NCI-H524 (cell line): ENCODE results near the gene TEP1.

ENCODE experiments used
- DNase-seq, 2 experiments: peaks; one replicate each; lab custom pipeline; 2025; lab: John Stamatoyannopoulos, UW

TEP1 gene

DNA sequence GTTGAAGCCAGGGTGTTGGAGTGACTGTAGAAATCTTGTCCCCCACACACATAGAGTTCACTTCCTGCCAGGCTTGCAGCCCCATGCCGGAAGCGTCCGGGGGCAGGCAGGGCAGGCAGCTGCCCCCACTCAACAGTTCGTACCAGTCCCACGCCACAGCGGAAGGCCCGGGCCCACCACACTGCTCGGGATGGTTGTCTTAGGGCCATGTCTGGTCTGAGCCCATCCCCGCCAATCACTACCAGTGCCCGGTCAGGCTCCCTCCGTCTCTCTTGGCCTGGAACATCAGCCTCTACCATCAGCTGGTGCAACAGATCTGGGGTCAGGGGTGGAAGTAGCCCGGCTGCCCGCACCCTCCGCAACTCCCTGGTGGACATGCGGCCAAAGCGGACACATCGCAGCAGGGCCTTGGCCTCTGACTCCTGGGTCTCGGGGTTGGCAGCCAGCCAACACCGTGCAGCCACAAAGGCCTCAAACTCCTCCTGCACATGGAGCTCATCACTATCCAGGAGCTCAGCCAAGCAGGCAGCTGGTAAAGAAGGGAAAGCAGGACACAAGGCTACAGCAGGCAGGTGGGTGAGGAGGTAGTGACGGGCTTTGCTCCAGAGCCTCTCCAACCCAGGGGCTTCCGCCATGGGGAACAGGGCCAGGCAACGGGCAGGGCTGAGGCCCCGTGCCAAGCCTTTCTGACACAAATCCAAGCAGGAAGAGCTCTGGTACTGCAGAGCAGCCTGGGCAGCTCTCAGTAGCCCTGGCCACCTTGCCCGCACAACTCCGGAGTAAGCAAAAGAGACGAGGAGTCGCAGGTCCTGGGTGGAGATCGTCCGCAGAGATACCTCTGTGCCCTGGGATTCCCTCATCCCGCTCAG lies 16.7 kb upstream of the TEP1 start:
- DNase-seq = no peak

DNA sequence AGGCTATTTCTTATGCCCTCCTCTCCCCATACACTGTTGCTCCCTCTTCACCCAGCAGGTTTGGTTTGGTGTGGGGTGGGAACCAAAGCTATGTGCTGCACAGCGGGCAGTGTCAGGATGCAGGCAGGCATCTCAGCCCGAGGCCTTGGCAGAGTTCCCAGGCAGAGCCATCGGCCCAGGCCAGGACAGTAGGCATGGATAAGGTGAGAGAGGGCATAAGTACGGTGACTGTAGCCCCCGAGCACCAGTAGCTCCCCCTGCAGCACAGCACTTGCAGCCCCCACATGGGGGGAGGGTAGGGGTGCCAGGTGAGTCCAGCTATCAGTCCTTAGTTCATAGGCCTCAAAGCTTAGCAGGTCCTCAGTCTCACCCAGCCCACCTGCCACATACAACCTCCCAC lies 15.5 kb upstream of the TEP1 start:
- no peak for DNase-seq

DNA sequence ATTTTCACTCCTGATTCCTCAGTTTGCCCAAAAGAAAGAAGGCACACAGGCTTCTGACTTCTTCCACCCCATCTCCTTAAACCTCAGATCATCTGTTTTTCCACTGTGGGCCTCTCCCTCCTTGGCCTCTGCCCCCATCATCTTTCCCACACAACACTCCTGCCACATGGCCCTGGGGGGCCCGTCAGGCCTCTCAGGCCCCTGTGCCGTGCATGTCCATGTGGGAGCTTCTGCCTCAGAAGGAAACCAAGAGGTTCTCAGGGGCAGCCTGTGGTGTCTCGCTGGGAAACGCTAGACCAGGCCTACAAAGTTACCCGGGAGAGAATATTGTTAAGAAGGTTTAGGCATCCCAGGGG lies 14.7 kb upstream of the TEP1 start:
- DNase-seq = no peak

- no peak for DNase-seq
Observed at GRCh38 chr14:20427231-20428009, 14.1 kb upstream of the TEP1 start.

DNA sequence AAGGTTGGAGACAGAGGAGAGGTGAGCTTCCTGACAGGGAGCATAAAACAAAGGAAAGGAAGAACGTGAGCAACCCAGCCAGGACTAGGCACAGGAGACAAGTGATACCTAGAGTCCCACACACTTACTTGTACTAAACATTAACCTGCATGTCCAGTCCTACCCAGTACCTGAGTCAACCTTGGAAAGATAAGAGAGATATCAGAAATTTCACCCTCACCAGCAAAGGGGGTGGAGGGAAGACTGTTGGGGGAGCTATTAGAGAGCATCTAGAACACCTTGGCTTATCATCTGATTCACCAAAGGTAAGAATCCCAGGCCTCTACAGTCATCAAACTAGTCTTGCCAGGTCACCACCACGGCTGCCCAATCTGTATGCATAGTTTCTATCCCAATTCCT lies 11.6 kb upstream of the TEP1 start:
- DNase-seq = no peak

DNA sequence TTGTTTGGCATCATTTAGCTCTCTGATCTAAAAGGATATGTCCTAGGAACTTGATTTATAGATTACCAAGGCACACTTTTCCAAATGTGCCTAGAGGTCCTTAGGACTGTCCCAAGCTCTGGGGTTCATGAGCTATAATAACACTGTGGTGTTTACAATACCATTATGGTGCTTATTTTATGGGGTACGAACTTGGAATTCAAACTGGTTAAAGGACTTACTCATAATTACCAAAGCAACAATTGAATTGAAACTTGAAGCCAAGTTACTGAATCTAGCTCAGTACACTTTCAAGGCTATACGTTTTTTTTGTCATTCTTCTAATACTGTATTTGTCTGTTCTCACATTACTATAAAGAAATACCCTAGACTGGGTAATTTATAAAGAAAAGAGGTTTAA lies 9.6 kb upstream of the TEP1 start:
- DNase-seq = no peak

DNA sequence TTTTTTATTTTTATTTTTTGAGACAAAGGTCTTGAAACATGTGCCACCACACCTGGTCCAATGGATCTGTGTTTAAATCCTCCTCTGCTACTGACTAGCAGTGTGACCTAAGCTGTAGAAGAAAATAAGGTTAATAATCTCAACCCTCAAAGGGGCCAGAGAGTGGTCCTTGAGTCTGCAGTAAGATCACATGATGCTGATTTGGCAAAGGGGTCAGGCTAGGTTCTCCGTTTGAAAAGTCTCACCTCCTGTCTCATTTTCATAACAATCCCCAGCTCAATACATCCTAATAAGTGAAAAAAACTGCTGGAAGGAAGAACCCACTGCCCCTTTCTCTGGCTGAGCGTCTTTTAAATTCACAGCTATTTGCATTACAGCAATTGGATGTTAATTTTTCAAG lies 8.0 kb upstream of the TEP1 start:
- DNase-seq = no peak

GRCh38 chr14:20419419-20419818 lies 6.1 kb upstream of the TEP1 start:
- DNase-seq = no peak

DNA sequence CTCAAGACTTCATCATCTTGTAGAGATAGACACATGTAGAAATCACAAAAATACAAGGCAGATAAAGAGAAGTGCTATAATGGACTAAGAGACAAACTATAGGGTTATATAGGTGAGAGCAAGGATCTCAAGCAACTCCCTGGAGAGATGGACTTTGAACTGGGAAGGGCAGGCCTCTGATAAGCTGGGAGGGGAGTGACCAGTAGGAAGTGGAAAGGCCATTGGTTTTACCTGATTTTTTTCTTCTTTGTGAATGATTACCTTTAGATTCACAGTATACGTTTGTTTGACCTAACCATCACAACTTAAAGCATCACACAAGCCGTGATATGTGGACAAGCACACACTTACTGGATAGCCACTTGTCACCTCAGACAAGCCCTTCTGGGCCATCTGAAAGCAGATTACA lies 5.2 kb upstream of the TEP1 start:
- no peak for DNase-seq

DNA sequence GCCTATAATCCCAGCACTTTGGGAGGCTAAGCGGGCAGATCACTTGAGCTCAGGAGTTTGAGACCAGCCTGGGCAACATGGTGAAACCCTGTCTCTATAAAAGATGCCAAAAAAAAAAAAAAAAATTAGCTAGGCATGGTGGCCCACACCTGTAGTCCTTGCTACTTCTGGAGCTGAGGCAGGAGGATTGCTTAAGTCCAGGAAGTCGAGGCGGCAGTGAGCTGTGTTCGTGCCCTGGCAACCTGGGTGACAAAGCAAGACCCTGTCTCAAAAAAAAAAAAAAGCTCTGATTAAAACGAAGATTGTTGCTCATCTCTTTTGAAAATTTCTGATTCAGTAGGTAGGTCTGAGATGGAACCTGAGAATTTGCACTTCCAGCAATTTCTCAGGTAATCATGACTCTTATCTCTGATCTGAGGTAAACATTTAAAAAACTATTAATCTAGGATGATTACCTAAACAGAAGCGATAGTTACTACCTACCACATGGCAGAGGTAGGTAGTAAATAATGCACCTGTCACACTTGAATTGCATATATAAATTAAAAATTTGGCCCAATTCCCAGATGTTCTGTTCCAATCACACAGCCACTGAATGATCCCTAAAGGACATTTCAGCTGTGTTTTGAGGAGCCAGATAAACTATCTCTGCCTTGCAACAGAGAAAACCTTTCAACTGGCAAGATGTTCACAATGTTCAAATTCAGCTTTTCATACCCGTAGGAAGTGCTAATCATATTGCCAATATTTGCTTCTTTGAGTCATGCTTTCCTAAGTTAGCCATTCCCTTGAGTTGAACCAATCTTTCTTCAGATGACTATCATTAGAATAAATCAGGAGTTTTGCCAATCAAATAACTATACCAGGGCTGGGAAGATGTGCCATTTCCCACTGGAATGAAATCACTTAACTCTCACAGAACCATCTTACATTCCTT lies 4.2 kb upstream of the TEP1 start:
- DNase-seq = no peak

GRCh38 chr14:20416223-20416622 lies 2.9 kb upstream of the TEP1 start:
- DNase-seq = no peak

DNA sequence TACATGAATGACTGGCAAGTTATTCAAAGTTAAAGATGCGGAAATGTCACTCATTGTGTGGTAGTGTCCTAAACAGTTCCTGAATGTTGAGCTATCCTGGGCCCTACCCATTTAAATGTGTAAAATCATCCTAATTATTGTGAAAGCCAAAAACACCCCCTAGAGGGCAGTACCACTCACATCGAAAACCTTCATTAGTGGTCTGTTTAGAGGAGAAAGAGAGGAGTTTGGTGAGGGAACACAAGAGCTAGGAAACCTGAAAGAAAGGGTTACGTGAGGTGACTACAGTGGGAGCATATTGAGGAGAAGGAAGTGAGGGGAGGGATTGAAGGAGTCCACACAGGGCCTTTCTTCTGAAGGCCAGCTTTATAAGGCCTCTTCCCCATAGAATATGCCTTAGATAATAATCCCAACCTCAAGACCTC lies 2.5 kb upstream of the TEP1 start:
- DNase-seq = peak; percentile 34 to 86

- DNase-seq = peak in 1 of 2 experiments; percentile 50
Observed at GRCh38 chr14:20413744-20414082, 412 bp upstream of the TEP1 start.

DNA sequence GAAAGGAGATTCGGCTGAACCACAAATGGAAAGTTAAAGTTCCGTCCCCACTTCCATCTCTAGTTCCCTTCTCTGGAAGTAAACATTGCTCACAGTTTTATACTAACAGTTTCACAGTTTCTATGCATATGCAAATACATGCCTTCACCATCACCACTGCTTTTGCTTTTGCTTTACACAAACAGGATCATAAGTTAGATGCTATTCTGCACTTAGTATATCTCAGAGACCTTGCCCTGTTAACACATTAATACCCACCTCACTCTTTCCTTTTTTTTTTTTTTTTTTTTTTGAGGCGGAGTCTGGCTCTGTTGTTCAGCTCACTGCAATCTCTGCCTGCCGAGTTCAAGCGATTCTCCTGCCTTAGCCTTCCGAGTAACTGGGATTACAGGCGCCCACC lies 890 bp downstream of the TEP1 start:
- no peak for DNase-seq

DNA sequence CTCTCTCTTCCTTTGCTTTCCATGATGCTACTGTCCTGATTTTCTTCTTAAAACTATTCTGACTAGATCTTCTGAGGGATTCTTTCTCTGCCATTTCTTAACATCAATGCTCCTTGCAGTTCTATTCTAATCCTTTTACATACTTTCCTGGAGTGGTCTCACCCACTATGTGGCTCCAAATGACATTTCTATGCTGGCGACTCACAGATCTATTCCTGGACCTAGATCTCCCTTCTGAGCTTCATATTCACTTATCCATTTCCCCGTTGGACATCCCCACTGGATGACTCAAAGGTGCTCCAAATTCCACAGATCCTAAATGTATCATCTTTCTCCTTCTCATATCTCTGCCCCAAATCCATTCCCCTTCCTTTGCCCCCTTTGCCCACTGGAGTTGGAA lies 4.1 kb downstream of the TEP1 start:
- no peak for DNase-seq

DNA sequence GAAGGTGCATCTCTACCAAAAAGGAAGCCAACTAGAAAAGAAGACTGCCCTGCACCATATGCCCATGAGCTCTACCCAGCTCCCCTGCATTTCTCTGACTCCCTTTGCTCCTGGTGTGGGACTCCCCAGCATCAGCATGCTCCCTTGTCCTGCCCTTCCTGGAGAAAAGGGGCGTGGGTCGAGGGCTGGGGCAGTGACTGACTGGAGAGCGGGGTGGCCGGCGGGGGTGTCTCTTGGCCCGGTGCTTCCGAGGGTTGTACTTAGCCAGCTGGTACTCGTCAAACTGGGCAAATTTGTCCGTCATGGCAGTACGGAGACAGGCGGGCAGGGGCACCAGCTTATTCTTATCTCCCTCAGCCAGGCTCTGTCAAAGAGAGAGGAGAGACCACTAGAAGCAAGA lies 9.8 kb downstream of the TEP1 start:
- no peak for DNase-seq

- DNase-seq = no peak
Observed at GRCh38 chr14:20400965-20401593, 12.2 kb downstream of the TEP1 start.

DNA sequence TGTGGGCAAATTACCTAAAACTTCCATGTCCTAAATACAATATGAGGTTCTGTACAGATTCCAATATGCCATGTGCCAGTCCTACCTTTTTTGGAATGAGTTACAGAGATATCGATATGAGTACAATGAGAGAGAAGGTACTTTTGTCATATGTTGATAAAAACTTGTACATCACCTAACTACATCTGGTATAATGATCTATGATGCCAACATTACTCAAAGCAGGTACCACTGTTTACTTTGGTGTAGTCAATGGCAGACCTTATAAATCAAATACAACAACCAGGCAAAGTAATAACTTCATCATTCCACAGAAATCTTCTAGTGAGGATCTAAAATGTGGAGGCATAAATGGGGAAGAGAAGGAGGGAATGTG lies 12.7 kb downstream of the TEP1 start:
- no peak for DNase-seq

DNA sequence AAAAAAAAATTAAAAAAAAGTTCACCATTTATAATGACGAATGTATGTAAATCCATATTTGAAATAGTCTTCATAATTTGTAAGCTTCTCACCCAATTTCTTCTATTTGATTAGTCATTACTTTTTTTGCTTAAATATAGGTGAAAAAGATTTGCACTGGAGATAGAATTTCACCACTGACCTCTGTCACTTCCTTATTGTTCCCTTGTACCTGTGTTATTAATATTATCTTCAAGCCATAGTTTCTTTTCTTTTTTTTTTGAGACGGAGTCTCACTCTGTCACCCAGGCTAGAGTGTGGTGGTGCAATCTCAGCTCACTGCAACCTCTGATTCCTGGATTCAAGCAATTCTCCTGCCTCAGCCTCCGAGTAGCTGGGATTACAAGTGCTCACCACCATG lies 15.8 kb downstream of the TEP1 start:
- DNase-seq = no peak

GRCh38 chr14:20391505-20391904 lies 21.8 kb downstream of the TEP1 start:
- no peak for DNase-seq

DNA sequence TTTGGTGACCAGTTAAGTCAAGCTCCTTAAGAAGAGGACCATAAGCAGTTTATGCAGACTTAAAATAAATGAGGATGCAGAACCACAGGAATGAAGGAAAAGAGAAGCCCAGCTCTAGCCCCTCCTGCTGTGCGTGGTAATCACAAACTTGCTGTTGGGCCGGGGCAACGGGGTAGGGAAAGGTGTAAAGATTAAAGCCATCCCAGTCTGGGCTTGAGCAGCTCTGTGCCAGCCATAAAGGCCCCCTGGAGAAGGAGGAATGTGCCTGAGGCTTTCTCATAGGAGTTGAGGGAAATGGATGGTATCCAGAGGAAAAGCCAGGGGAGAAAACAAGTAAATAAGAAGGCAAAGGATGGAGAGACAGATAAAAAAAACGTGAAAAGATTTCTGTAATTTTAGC lies 25.1 kb downstream of the TEP1 start:
- no peak for DNase-seq

DNA sequence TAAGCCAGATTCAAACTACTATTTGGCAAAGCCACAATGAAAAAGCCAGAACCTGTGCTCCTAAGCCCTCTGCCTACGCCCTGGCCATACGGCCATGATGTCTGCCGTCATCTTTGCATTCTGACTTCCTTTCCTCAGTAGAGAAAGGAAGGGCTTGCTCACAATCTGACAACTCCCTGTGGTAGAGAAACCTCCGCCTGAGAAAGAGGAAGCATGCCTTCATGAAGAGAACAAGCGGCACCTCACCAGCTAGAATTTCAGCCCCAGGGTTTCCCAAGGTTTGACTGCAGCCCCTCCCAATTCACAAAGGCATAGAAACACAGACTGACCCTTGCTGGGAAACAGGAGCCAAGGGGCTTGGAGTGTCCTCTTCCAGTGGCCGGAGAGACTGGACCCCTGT lies 25.7 kb downstream of the TEP1 start:
- no peak for DNase-seq
